ENCODE data around the gene RNF130.

The RNF130 gene

DNA sequence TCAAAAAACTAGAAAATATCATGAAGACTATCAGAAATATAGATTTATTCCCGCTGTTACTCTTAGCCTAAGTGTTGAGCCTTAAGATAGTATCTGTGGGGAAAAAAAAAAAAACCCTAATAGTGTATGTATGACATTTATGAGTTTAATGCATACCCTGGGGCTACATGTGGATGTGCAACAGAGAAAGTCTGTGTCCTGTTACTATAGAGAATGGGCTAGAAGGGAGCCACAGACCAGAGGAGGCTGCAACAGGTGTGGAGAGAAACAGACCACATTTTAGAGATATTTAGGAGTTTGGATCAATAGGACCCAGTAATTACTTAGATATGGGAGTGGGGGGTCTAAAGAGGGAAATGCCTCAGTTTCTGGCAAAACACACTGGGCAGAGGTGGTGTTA is 15.4 kb downstream of the RNF130 start:
- no peak for DNase-seq
- no peak for ATAC-seq

DNA sequence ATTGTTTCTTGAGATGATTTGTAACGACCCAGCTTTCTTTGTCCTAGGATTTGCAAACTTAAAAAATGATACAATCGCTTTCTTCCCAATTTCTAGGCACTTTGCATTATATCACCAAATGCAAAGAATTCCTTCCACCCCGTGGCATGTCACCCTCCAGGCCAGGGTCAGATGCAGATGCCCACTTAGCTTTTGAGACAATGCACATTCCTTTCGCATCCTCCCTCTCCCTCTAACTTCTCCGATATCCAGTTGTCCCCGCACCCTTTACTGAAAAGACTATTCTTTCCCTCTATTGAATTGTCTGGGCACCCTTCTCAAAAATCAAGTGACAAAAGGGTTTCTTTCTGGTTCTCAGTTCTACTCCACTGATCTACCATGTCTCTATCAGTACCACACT is 17.3 kb downstream of the RNF130 start:
- DNase-seq (no peak), ATAC-seq (no peak)

DNA sequence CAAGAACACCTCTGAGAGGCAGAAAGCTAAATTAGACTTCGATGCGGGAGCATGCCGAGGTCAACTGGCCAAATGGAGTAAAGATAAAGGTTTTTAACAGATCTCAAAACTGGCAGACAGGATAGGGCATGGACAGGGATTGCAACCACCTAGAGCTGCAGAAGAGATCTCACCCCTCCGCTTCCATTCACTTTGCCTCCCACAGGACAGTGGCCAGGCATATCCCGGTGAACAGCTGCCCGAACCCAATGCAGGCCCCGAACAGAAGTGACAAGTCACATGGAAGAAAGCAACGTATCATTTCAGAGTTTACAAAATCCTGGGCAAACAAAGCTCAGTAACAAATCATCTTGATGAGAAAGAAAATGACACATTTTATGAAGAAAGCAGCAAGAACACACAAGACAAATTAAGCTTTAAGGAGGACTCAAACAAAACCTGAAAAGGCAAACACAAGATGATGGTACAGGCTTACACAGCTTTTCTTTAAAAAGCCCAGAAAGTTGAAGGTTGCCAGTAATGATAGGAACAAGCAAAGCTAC is 18.4 kb downstream of the RNF130 start:
- DNase-seq, result no peak

DNA sequence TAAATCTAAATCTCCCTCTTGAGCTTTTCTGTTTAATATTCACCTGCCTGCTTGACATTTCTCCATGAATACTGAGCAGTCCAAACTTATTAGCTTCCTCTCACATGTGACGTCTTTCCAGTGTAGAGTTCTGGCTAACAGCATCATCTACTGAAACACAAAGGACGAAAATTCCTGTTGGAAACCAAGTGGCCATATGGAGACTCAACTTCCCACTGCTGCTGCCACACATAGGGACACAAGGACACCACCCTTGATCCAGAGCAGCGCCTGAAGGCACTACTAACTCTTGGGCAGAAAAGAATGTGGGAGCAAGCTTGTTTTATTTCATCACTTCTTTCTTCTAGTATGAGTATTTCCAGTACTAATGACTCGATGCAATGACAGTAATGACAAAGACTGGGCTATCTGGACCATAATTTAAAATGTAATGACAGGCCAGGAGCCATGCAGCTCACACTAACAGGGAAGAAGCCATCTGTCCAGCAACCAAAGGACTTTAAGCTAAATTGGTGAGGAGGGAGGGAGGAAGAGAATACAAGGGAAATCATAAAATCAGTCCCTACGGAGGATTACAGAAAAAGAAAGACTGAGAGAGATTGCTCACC is 19.2 kb downstream of the RNF130 start:
- no peak for ATAC-seq

More for the DNA sequence above, 18.4 kb downstream of the RNF130 start:
- ATAC-seq, result no peak

DNA sequence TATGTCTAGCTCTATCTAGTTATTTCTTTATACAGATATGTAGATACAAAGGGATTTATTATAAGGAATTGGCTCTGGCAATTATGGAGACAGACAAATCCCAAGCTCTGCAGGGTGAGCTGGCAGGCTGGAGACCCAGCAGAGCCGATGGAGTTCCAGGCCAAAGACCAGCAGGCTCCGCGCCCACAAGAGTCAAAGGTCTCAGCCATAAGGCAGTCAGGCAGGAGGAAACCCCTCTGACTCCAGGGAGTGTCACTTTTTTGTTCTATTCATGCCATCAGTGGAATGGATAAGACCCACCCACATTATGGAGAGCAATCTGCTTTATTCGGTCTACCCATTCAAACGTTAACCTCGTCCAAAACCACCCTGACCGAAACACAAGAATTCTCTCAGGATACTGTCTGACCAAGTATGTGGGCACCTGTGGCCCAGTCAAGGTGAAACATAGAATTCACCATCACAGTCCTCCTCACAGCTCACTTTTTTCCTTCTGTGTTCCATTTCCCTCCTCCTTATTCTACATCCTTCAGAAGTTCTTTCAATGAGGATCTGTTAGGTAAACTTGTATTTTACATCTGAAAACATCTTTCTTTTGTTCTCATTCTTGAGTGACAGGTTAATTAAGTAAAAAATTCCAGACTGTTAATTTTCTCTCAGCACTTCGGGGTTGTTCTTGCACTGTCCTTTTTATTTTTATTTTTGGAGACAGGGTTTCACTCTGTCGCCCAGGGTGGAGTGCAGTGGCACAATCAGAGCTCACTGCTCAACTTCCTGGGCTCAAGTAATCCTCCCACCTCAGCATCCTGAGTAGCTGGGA is 21.2 kb downstream of the RNF130 start:
- DNase-seq (no peak), ATAC-seq (no peak)

More for the DNA sequence above, 19.2 kb downstream of the RNF130 start:
- no peak for DNase-seq

DNA sequence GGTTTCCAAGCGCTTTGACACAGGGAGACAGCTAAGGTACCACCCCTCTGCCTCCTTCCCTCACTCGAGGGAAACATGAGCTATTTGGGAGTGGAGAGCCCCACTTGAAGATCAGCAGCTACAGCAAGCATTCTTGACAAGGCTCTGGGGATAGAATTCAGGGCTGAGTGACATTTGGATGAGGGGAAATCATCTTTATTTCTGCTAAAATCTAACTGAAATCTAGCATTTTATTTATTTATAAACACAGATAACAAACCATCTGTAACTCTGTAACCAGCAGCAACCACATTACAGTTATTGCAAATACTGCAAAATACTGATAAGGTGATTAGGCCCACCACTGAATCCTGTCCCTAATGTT is 22.4 kb downstream of the RNF130 start:
- DNase-seq (no peak), ATAC-seq (no peak)

DNA sequence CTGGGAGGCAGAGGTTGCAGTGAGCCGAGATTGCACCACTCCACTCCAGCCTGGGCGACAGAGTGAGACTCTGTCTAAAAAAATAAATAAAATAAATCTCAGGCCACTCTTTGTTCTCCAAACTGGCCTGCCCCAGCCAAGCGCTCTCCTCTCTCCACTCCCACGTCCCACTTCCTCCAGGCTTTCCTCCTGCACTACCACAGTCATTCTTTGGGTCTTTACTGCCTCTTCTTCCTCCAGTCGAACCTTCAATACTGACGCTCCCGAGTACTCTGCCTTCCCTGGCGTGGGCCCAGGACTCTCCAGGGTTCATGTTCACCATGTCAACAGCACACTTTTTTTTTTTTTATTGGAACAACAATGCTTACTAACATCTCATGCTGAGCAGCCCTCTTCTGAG is 23.9 kb downstream of the RNF130 start:
- DNase-seq (no peak), ATAC-seq (no peak)

DNA sequence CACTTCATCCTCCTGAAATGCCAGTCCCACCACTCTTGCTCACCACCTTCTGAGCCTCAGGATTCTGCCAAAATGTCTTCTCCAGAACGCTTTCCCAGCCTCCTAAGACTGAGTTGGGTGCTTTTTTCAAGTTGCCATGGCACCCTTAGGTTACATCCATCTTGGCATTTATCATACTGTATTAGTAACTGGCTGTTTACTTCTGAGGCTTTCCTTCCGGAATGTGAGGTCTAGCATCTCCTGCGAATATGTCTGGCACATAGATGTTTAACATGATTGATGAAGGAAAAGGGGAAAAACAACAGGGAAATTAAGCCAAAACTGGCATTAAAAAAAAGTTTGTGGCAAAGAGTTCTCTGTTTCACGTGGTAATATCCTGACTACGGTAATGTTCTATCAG is 24.9 kb downstream of the RNF130 start:
- ATAC-seq (no peak), DNase-seq (no peak)

DNA sequence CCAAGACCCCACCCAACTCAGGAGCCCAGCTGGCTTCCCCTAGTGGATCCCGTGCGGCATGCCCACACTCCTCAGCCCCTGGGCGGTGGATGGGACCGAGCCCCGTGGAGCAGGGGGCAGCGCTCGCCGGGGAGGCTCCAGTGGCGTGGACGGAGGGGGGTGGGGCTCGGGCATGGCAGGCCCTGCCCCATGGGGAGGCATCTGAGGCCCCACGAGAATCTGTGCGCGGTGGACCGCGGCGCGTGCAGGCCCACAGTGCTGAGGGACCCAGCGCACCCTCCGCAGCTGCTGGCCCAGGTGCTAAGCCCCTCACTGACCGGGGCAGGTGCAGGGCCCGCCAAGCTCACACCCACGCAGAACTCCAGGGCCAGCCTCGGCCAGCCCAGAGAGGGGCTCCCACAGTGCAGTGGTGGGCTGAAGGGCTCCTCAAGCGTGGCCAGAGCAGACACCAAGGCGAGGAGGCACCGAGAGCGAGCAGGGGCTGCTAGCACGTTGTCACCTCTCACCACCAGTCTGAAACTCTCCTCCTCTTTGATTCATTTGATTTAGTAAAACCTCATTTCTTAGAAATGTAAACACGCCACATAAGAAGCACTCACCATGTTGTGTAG is 25.6 kb downstream of the RNF130 start:
- ATAC-seq, result no peak
- DNase-seq, result no peak

DNA sequence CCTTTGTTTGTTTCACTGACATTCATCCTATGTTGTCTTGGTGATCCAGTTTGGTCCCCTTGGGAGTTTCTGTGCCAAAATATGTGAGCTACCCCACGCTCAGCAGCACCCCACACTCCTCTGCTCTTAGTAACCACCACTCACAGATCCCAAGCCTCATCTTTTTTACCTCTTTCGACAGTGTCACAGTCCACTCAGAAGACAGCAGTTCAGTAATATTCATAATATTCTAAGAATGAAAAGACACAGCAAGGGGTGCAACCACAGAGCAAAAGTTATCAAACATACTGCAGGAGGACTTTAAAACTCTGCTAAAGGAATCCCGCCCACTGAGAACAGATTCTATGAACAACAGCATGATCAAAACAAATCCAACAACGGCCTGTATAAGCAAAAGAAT is 28.2 kb downstream of the RNF130 start:
- DNase-seq (no peak), ATAC-seq (no peak)

DNA sequence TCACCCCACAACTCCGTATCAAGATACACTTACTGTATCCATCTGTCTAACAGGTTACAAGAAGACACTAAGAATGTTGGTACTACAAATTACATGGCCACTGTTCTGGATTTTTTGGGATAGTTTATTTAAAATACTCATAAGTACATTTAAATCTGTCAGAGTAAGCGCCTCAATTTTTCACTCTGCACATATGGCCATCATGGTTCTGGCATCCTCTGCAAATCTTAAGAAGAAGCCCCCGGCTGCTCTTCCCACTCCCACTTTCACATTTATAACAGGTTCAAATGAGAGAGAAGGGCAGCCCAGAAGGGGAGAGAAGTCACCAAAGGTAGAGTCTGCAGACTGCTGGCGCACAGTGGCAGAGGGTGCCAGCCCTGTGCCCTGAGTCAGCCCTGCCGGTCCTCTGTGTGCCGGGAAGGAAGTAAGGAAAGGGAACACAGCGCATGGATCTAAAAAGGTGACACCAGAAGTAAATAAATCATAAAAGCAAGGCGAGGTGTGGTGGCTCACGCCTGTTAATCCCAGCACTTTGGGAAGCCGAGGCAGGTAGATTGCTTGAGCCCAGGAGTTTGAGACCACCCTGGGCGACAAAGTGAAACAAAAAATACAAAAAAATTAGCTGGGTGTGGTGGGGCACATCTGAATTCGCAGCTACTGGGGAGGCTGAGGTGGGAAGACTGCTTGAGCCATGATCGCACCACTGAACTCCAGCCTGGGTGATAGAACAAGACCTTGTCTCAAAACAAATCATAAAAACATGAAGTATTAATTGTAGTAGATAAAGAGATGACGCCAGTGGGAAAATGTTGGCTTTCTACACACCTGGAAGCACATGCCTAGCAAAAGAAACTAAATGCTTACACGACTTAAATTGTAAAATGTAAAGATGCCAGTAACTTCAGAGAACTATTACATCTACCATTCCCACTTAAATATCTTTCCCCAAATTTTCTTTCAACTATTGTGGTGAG is 30.0 kb downstream of the RNF130 start:
- no peak for DNase-seq
- ATAC-seq, result no peak

DNA sequence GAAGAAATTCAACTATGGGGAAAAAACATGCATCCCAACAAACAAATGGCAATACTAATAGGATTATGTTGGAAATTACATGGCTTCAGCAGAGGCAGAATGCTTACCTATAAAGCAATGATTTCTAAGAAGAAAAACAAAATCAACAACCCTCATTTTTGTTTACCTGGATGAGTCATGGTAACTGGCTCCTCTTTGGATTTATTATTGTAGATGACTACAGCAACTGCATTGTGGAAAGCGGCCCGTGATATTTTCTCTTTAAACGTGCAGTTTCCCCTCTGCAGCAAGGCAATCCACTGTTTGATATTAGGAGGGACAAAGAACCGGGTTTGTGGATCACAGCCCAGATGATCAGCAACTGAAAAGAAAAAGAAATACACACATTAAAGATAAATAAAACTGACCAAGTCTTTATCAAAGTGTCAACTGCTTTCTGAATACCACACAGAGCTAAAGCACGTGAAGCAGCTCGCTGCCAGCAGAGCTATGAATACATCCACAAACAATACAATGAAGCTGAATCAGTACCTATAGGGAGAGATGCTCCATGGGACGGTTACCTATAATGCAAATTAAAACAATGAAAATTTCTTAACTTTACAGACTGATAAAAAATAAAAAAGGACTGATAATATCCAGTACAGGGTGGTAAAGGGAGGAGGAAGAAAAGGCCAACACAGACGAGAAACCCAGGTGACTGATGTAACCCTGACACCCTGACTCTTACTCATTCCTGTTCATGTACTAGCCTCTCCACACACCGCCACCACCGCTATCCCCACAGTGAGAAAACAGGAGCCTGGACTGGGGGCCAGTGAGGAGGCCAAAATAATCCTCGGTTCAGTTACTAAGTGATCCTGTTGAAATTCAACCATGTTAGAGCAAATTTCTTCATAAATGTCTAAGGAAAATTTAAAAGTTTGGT is 31.0 kb downstream of the RNF130 start:
- DNase-seq (no peak), ATAC-seq (no peak)

DNA sequence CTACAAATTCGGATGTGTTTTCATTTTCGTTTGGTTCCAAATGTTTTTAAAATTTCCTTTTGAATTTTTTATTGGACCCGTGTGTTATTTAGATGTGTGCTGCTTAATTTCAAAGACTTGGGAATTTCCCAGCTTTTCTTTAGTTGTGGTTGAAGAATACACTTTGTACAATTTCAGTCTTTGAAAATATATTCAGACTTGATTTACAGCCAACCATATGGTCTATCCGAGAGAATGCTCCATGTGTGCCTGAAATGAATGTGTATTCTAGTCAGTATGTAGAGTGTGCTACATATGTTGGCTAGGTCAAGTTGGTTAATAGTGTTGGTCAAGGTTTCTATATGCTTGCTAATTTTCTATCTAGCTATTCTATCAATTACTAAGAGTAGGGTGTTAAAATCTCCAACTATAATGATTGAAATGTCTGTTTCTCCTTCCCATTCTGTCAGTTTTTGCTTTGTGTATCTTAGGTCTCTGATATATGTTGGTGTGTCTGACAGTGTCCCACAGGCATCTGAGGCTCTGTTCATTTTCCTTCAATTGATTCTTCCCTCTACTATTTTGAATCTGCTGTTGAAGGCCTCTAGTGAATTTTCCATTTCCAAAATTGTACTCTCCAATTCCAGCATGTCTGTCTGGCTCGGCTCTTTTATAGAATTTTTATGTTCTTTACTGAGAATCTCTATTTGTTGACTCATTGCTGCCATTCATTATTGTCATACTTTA is 36.2 kb downstream of the RNF130 start:
- DNase-seq (no peak), ATAC-seq (no peak)

DNA sequence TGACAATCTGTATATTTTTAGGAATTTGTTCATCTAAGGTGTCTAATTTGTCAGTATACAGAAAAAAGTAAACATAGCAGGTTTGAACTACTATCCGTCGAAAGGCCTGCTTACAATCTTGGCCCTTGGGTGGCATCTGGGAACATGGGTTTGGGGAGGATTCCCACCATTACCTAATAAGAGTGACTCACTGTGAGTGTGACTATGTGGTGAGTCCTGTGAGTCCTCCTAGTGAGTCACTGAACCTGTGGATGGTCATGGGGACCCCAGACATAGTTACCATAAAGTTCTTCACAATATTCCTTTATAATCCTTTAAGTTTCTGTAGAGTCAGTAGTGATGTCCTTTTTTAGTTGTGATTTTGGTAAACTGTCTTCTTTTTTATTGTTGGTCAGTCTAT is 37.0 kb downstream of the RNF130 start:
- ATAC-seq (peak; percentile 52), DNase-seq (no peak)

DNA sequence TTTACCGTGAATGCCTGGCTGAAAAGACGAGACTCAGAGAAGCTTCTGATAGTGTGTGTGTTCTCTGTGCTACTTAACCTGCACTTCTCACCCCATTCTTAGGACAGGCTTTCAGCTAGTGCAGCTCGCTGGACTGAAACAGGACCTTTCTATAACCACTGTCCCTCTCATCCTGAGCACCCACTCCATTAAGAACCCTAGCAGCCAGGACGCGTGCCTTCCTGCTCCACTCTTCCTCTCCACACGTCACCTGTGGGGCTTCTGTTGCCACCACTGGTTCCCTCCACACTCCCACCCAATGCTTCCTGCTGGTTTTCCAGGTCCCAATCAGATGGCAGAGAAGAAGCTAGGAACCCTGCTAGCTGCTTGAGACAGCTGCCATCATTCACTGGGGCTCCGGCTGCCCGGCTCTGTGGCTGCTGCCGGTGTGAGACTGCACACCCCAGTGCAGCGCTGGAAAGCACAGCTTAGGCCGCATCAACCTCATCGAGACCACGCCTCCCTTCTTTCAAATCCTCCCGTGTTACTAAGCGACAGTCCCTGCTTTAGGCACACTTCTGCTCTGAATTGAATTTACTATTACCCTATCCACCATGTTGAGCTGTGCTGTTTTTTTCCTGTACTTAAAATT is 44.0 kb downstream of the RNF130 start:
- DNase-seq (no peak), ATAC-seq (no peak)

DNA sequence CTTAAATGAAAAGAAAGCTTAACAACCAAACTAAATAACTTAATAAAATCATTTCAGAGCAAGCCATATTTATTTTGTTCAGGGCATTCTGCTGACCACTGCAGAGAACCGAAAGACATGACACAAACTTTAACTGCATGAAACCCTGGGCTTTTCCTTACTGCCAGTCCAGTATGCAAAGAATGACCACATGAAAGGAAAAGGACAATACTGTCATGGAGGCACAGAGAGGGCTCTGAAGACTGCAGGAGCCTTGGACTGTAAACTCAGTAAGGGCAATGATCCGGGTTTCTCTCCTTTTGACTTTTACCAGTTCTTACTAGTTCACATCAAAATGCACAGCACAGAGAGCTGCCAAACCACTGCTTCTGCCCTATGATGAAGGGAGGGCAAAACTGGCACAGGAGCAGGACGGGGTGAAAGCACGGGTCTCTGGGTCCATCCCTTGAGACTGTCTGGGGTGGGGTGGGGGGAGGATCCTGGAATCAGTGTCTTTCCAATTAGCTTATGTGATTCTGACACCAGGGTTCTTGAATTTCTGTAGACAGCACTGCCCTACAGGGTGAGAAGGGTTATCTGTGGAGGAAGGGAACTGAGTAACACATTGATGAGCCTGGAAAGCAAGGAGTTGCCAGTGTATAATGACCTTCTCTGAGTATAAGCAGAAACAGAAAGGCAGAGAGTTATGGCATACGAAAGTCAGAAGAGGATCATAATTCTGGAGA is 44.7 kb downstream of the RNF130 start:
- ATAC-seq (no peak), DNase-seq (no peak)

DNA sequence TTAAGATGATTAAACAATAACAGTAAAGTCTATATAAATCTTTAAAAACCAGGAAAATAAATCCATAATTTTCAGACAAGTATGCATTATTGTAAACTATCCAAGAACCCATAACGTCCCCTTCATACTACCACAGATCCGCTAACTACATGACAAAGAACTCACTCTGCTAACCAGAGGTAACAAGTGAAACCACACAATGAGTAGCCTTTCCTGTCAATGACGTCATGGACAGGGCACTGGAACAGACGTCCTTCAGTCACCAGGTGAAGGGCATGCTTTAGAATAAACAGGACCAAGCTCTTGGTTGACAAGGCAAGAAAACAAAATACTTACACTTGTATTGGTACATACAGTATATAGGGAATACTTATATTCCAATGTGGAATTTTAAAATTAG is 45.2 kb downstream of the RNF130 start:
- no peak for ATAC-seq
- no peak for DNase-seq

DNA sequence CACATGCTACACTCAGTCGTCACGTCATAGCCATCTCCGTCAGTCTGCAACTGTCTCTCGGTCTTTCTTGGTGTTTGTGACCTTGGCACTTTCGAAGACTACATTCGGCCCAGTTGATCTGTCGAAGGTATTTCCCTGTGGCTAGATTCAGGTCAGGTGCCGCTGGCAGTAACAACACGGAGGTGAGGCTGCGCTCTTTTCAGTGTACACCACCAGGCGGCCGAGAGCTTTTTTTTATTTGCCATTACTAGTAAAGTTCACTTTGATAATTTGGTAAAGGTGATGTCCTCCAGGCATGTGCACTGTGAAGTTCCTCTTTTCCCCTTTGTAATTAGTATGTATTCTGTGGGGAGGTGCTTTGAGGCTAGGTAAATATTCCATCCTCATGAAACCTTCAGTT is 49.7 kb downstream of the RNF130 start:
- no peak for DNase-seq
- ATAC-seq, result no peak

DNA sequence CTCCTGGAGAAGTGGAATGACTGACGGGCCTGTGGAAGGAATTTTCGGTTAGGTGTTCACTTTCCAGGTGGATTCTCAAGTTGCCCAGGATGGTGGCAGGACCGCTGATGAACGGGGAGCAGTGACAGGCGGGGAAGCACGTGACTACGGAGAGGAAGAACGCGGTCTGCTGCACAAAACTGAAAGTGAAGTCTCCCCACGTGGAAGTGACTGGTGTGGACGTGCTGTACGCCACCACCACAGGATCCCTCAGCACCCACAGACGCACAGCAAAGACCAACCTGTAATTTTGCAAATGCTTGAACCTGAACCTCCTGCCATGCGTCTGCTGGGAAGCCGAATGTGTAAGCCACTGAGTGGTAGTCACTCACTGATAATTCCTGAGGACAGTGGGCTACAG is 51.4 kb downstream of the RNF130 start:
- ATAC-seq, result no peak
- DNase-seq, result no peak
